Hepatocyte (in vitro differentiated cells): ENCODE results near the gene CDK19.
"Not testable (repeated sequence)": the region's sequence is repeated elsewhere in the genome, so short reads cannot be mapped to it uniquely, and the experiment has no call there.

Source experiments
- EZH2 ChIP-seq: fragments of 200-600 bp; sonication (generic); IDR thresholded peaks from 2 replicates; pipeline ENCODE4 v1.6.1; 2016; ENCODE audit warnings: antibody characterized with exemption, mild to moderate bottlenecking, borderline replicate concordance
- TF ChIP-seq, protein P1 (sequence below): fragments of 200-600 bp; sonication (generic); IDR thresholded peaks from 2 replicates; pipeline ENCODE4 v1.5.1; 2016; ENCODE audit warnings: antibody characterized with exemption, mild to moderate bottlenecking; ENCODE audit not compliant: poor library complexity

DNA sequence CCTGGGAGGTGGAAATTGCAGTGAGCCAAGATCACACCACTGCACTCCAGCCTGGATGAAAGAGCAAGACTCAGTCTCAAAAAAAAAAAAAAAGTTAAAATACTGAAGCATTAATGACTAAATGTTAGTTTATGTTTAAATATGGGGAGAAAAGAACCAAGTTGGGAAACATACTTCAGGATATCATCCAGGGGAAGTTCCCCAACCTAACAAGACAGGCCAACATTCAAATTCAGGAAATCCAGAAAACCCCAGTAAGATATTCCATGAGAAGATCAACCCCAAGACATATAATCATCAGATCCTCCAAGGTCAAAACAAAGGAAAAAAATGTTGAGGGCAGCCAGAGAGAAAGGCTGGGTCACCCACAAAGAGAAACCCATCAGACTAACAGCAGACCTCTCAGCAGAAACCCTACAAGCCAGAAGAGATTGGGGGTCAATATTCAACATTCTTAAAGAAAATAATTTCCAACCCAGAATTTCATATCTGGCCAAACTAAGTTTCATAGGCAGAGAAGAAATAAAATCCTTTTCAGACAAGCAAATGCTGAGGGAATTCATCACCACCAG lies 237.6 kb downstream of the CDK19 start:
- TF ChIP-seq EZH2, result not testable (repeated sequence)
- TF ChIP-seq, protein P1, sequence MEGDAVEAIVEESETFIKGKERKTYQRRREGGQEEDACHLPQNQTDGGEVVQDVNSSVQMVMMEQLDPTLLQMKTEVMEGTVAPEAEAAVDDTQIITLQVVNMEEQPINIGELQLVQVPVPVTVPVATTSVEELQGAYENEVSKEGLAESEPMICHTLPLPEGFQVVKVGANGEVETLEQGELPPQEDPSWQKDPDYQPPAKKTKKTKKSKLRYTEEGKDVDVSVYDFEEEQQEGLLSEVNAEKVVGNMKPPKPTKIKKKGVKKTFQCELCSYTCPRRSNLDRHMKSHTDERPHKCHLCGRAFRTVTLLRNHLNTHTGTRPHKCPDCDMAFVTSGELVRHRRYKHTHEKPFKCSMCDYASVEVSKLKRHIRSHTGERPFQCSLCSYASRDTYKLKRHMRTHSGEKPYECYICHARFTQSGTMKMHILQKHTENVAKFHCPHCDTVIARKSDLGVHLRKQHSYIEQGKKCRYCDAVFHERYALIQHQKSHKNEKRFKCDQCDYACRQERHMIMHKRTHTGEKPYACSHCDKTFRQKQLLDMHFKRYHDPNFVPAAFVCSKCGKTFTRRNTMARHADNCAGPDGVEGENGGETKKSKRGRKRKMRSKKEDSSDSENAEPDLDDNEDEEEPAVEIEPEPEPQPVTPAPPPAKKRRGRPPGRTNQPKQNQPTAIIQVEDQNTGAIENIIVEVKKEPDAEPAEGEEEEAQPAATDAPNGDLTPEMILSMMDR, result not testable (repeated sequence)
